Motor neuron (in vitro differentiated cells): Measurements from ENCODE around the gene REXO4. TPM values are rescaled to one million over a fixed set of nuclear protein-coding genes. Genes with fewer than 3 reads are reported as not detected.

ENCODE experiments used
- ATAC-seq, 8 experiments: fragments of 200-7000 bp; cut with Tn5 transposase; replicated peaks in 6 of 8; 2 replicates each; pipeline ENCODE4 v1.8.0; 2021; ENCODE audit warnings: mild to moderate bottlenecking in 8 of 8, moderate library complexity in 8 of 8
- H3K27ac ChIP-seq, 2 donors: fragments of 250-450 bp; sonication (Bioruptor Pico); 2 replicates each; pipeline ENCODE4 v1.9.0; 2021; ENCODE audit warnings: antibody characterized with exemption in 2 of 2, mild to moderate bottlenecking in 2 of 2, moderate library complexity in 1 of 2
- H3K4me1 ChIP-seq, 2 donors: fragments of 250-450 bp; sonication (Bioruptor Pico); replicated peaks in 1 of 2; 2 replicates each; pipeline ENCODE4 v1.6.1; 2021; ENCODE audit warnings: antibody characterized with exemption in 2 of 2, mild to moderate bottlenecking in 2 of 2, moderate library complexity in 1 of 2
- H3K4me3 ChIP-seq, 5 donors: fragments of 250-450 bp; sonication (Bioruptor Pico); 2 replicates each; pipeline ENCODE4 v1.9.0; 2021; ENCODE audit warnings: antibody characterized with exemption in 5 of 5, mild to moderate bottlenecking in 5 of 5, moderate library complexity in 4 of 5
- WGBS, 10 experiments: fragments of 450-650 bp; shearing (Covaris generic); methylation state at CpG; one replicate each; pipeline ENCODE4 v1.0.0; 2022; 5-methylcytosine and 5-hydroxymethylcytosine counted together
- in situ Hi-C, 9 experiments: fragments of 400-800 bp; cut with MboI; loops; one replicate each; pipeline ENCODE4 v1.15.0; 2021; ENCODE audit warnings: low sequenced_read_pairs in 9 of 9, low pct_unique_long_range_greater_than_20kb in 2 of 9; ENCODE audit not compliant: unreplicated experiment in 9 of 9
- total RNA-seq, 8 experiments: library from RNA; unstranded; fragments of 300-600 nt; gene quantifications; 2 replicates each; pipeline versions ENCODE4 v1.2.3 to v1.2.4, GENCODE V29; 2022

The REXO4 gene
- total RNA-seq, 8 experiments from 2014 or later = 23.1 to 34.3 (median 24.5) TPM

DNA sequence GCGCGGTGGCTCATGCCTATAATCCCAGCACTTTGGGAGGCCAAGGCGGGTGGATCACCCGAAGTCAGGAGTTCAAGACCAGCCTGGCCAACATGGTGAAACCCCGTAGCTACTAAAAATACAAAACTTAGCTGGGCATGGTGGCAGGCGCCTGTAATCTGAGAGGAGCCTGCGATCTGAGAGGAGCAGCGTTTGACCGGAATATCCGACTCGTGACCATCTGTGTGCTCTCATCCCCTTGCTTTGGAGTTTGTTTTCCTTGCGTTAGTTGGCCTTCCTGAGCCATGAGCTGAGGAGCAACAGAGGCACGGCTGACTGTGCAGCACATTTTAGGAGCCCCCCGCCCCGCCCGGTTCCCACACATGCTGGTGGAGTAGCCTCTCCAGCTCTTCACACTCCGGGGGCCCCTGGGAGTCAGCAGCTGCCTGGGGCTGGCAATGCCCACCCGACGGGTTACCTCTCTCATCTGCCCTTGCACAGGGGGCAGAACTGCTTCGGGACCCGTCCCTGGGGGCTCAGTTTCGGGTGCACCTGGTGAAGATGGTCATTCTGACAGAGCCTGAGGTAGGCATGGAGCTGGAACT lies 7.3 kb upstream of the REXO4 start:
- Histone ChIP-seq H3K4me3 (no peak overlapping the region), H3K4me1 (no peaks in the 10 kb centered on the region), H3K27ac (no peak overlapping the region)
- ATAC-seq = no peak
- in situ Hi-C loops = no loop called here
- 60 to 100% (median 85%) methylated on average over 1 to 5 of the region's 22 CpGs; no CpG with 5 or more reads in 6 of the 10 experiments for WGBS, 10 experiments

DNA sequence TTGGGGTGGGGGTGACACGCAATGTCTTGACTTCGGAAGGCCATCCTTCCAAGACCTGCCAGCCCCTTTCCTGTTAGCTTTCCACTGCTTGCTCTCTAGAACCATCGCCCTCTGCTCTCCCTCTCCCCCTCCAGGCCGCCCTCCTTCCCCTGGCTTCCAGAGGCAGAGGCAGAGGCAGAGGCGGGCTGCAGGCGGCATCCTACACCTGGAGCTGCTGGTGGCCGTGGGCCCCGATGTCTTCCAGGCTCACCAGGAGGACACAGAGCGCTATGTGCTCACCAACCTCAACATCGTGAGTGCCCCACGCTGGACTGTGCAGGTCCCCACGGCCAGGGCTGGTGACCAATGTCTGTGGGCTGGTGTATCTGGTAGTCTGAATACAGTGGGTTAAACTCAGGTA lies 6.4 kb upstream of the REXO4 start:
- Histone ChIP-seq H3K27ac (no peak overlapping the region), H3K4me1 (peaks cover 0 to under 1% of the 10 kb centered on the region in 2 donors), H3K4me3 (no peak overlapping the region)
- in situ Hi-C loops = no loop called here
- 79 to 80% methylated on average over 3 to 6 of the region's 12 CpGs; no CpG with 5 or more reads in 8 of the 10 experiments for WGBS, 10 experiments
- ATAC-seq = no peak

DNA sequence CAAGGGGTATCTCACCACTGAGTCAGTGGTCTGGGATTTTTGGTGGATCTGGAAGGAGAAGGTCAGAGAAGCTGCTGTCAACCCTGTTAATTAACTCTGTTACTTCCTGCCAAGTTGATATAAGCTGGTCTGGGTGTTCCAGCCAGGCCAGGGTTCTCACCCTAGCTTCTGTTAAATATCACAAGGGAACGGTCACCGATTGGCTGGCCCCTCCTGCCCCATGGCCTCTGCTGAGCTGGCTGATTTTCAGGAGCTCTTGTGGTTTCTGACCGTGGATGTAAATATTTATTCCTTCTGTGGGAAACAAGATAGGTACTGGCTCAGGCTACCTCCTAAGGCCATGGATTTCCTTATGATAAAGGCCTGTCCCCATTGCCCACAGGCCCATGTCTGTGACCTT lies 5.4 kb upstream of the REXO4 start:
- ATAC-seq = no peak
- in situ Hi-C loops = no loop called here
- H3K27ac ChIP-seq = no peak overlapping the region
- 0 to 93% (median 80%) methylated on average over 1 to 3 of the region's 3 CpGs; no CpG with 5 or more reads in 7 of the 10 experiments for WGBS, 10 experiments
- H3K4me3 ChIP-seq = no peak overlapping the region
- peaks cover 4 to 6% of the 10 kb centered on the region in 2 donors for H3K4me1 ChIP-seq

DNA sequence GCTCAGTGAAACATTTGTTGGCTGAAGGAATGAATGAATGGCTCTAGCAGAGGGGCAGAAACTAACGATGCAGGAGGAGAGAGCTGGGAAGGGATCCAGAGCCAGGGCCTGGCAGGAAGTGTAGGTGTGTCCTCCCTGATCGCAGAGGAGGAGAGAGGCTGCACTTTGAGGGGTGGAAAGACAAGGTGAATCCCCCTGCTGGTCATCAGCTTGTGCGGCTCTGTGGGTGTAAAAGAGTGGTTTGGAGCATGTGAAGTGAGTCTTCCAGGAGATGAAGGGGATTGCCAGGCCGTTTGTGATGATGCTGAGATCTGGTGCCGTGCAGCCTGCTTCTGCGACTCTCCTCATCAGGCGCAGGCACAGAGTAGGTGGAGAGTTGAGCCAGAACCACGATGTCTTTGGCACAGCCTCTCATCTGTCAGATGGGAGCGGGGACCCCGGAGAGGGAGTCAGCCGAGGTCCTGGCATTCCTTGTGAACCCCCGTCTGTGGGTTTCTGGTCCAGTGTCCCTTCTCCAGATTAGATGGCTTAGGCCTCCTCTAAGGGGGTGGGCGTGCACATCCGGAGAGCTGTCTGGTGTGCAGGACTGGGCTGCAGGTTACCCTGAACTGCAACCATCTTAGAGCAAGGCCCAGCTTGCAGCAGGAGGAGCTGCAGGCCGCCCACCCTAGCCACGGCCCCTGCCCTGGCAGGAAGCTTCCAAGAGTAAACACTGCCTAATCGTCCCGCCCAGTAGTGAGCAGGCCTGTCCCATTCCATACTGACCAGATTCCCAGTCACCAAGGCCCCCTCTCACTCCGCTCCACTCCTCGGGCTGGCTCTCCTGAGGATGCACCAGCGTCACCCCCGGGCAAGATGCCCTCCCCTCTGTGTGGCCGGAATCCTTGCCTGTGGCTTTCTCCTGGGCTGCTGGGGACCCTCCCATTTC lies 4.1 kb upstream of the REXO4 start, which contains the start of gene ADAMTS13:
ADAMTS13 (plus strand) TSS at position 753 of the 928 bp plus-strand sequence; CDS start at position 830, 77 bp downstream.
- no peak within 1 kb of the TSS for H3K4me3 ChIP-seq
- no peak for ATAC-seq
- 14 to 68% (median 38%) methylated on average over 1 to 7 of the region's 23 CpGs; no CpG with 5 or more reads in 3 of the 10 experiments for WGBS, 10 experiments
- H3K27ac ChIP-seq = no peak within 1 kb of the TSS
- in situ Hi-C loops = no loop called here
- H3K4me1 ChIP-seq = peaks cover 4 to 8% of the 10 kb centered on the region in 2 donors

DNA sequence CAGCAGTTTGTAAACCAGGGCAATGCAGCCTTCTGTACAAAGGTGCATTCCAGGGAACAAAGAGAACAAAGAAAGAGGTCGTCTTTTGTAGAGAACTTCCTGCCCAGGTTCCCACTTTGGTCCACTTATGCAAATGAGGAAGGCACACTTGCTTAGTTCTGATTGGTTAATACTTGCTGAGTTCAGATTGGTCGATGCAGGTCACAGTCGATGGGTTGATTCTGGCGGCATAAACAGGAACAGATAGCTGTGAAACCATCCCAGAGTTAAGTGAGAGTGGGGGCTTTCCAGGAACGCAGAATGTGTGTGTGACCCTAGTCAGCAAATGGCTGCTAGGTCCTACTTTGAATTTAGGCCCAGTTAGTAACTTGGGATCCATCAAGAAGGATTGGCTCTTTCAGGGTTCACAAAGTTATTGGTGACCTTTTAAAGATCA lies 2.6 kb upstream of the REXO4 start:
- Histone ChIP-seq H3K27ac (no peak overlapping the region), H3K4me3 (no peak overlapping the region), H3K4me1 (peaks cover 11 to 15% of the 10 kb centered on the region in 2 donors)
- 40 to 100% (median 79%) methylated on average over 2 to 5 of the region's 5 CpGs; no CpG with 5 or more reads in 2 of the 10 experiments for WGBS, 10 experiments
- in situ Hi-C loops = no loop called here
- ATAC-seq = no peak

DNA sequence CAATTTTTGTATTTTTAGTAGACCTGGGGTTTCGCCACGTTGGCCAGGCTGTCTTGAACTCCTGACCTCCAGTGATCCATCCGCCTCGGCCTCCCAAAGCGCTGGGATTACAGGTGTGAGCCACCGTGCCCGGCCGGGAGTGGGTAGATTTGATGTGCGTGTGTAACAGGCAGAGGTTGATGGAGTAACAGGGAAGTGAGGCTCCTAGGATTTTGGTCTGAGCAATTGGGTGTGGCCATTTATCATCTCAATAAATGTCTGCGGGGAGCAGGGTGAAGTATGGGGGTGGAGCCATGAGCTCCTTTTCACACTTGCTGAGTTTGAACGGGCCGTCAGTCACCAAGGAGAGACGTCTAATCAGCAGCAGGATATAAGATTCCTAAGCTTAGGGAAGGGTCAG lies 1.2 kb upstream of the REXO4 start:
- no peak for ATAC-seq
- peak overlapping the region in 4 of 5 donors; percentile 68 to 87 (median 80) for H3K4me3 ChIP-seq

DNA sequence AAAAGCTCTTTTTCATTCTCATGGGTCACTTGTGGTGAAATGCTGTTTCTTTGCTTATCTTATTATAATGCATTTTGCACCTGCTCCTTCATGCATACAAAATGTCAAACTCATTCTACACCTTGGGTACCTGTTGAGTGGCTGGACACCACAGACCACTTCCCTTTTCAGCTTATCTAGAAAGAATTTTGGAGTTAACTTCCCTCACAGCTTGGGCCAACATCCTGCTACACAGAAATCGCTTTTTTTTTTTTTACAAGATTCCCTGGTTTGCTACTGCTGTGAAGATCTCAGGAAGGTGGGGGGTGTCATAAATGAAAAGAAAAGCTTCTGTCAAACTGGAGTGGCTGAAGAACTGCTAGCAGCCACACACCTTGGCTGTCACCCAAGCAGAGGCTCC lies 2.6 kb downstream of the REXO4 start:
- in situ Hi-C loops = no loop called here
- 60 to 100% (median 100%) methylated on average over 1 of the region's 1 CpG; no CpG with 5 or more reads in 5 of the 10 experiments for WGBS, 10 experiments
- H3K27ac ChIP-seq = no peak overlapping the region
- no peak overlapping the region for H3K4me3 ChIP-seq
- ATAC-seq = no peak
- peaks cover 11 to 15% of the 10 kb centered on the region in 2 donors for H3K4me1 ChIP-seq

More for the DNA sequence above, 1.2 kb upstream of the REXO4 start:
- no peak overlapping the region for H3K27ac ChIP-seq
- WGBS, 10 experiments = 29 to 89% (median 53%) methylated on average over 2 to 9 of the region's 13 CpGs; no CpG with 5 or more reads in 4 of the 10 experiments
- peaks cover 11 to 15% of the 10 kb centered on the region in 2 donors for H3K4me1 ChIP-seq
- in situ Hi-C loops = no loop called here

DNA sequence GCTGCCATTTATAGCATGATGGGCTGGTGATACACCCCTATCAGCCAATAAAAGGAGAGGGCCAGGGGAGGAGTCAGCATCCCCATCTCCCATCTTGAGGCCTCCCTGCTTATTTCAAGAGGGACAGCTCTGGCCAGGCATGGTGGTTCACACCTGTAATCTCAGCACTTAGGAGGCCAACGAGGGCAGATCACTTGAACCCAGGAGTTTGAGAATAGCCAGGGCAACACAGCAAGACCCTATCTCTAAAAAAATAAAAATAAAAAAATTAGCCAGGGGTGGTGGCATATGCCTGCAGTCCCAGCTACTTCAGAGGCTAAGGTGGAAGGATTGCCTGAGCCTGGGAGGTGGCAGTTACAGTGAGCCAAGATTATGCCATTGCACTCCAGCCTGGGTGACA lies 9.8 kb downstream of the REXO4 start:
- H3K4me3 ChIP-seq = no peak overlapping the region
- no peak overlapping the region for H3K27ac ChIP-seq
- in situ Hi-C loops = no loop called here
- 100% methylated on average over 1 of the region's 1 CpG; no CpG with 5 or more reads in 9 of the 10 experiments for WGBS, 10 experiments
- no peaks in the 10 kb centered on the region for H3K4me1 ChIP-seq
- no peak for ATAC-seq

DNA sequence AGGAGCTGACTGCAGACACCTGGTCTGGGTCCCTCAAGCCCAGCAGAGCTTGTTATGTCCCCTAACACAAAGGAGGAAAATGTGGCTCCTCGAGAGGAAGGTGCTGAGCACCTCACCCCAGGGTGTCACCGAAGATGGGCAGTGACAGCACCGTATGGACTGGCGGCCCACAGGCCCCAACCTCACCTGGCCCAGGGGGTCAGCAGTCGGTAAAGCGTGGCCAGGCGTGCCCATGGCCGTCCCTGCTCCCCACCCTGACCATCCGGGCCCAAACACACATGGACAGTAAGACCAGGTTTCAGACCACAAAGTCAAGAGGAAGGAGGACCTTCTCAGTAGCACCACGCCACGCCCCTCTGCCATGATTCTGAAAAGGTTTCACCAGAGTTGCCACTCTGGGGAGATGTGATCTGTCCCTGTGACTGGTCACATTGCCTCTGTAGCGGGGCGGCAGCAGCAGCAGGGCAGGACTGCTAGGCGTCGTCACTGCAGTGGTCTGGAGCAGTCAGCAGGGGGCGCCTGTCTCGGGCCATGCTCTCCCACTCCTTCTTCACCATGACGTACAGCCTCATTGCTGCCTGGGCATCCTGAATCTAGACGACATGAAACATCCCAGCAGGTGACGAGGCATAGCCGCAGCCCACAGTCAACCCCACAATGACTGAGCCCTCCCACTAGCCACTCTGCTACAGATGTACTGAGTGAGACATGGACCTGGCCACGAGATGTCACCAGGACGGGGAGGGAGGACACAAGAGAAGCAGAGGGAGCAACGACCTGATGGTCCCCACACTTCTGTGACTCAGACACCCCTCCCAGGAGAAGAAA lies 11.1 kb downstream of the REXO4 start:
- in situ Hi-C loops = no loop called here
- Histone ChIP-seq H3K4me1 (no peaks in the 10 kb centered on the region), H3K27ac (no peak overlapping the region), H3K4me3 (no peak overlapping the region)
- ATAC-seq = peak; percentile 75 to 94 (median 86)
- WGBS, 10 experiments = 0 to 100% (median 40%) methylated on average over 1 to 11 of the region's 24 CpGs; no CpG with 5 or more reads in 3 of the 10 experiments

DNA sequence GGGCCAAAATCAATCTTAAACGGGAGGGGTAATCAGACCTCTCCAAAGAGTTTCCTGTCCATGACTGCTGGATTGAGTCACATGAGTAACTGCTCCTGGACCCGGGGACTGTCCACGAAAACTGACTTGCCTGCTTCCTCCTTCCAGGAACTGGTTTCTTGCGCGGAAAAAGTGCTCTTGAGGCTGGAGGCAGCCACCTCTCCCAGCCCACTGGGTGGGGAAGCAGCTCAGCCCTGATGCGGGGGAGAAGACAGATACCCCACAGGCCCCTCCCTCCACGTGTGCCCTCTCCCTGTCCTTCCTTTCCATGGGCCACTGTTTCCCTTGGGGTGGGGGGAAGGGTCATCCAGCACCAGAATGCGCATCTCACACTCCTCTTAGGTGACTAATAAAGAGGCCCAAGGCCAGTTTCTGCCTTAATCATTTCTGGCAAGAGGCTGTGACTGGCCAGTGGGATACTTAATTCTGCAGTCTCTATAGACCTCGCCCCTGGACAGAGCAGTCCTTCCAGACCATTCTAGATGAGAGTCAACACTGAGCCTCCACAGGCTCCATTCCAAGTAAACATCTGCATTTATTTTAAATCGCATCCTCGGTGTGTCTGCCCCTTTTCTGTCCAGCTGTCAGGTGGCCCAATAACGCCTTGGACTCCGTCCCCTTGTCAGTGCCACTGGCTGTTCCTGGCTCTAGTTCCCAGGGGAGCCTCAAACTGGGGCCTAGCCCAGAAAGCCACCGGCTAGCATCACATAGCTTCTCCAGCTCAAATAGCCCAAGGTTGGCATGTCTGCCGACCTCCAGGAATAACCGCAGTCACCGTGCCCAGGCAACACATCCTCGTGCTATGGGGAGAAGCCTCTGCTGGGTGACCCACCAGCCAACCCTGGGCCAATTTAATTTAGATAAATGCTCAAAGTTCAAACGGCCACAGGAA lies 12.0 kb downstream of the REXO4 start:
- H3K4me1 ChIP-seq = no peaks in the 10 kb centered on the region
- WGBS, 10 experiments = 30 to 80% (median 80%) methylated on average over 1 to 8 of the region's 19 CpGs; no CpG with 5 or more reads in 4 of the 10 experiments
- no peak overlapping the region for H3K4me3 ChIP-seq
- H3K27ac ChIP-seq = no peak overlapping the region
- peak in 5 of 8 experiments; percentile 8 to 79 (median 18) for ATAC-seq
- in situ Hi-C loops = no loop called here

DNA sequence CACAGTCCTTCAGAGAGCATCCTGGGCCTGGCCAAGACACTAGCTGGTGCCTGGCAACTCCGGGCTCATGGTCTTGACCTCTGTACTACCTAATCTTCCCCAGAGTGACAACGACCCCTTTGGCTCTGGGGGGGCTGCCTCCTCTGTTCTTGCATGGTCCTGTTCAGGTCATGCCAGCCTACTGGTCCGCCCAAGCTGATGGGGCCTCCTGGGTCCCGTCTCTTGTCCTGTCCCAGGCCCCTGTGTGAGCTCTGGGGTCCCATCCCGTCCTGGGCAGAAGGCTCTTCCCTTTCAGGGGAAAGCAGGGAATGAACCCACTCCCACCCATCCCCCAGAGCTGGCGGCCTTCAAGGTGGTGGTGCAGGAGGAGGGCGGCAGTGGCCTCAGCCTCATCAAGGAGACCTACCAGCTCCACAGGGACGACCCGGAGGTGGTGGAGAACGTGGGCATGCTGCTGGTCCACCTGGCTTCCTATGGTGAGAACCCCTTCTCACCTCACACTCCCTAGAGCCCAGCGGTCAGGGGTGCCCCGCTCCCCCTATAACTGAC lies 13.3 kb downstream of the REXO4 start:
- Histone ChIP-seq H3K4me3 (no peak overlapping the region), H3K27ac (no peak overlapping the region), H3K4me1 (no peaks in the 10 kb centered on the region)
- in situ Hi-C loops = no loop called here
- WGBS, 10 experiments = 79 to 100% methylated on average over 2 to 8 of the region's 12 CpGs; no CpG with 5 or more reads in 8 of the 10 experiments
- no peak for ATAC-seq
